Measurements from ENCODE around the gene TNFRSF8. TPM values are rescaled to one million over a fixed set of nuclear protein-coding genes. Genes with fewer than 3 reads are reported as not detected.

TNFRSF8 gene
- total RNA-seq, 3 donors from 2014 or later = 0.31 to 0.51 TPM; not detected in 1

- Histone ChIP-seq H3K4me1 (ENCODE audit: low read depth) (peaks cover 15% of the 10 kb centered on the region), H3K9me3 (no peaks in the 10 kb centered on the region), H3K4me3 (no peak overlapping the region), H3K36me3 (ENCODE audit: low read depth) (no peaks in the 10 kb centered on the region)
- DNase-seq (peak in 1 of 3 donors; percentile 45), ATAC-seq (no peak)
- TF ChIP-seq CTCF (IDR thresholded peaks at IDR 0.05) = no peak
- intact Hi-C loops (cut with DNase I, micrococcal nuclease) = no loop called here
These were observed 120.1 kb downstream of the TNFRSF8 start for GRCh38 chr1:12183095-12183794.

GRCh38 chr1:12184008-12184681 lies 121.0 kb downstream of the TNFRSF8 start:
- TF ChIP-seq CTCF (IDR thresholded peaks at IDR 0.05) = no peak
- intact Hi-C loops (cut with DNase I, micrococcal nuclease) = no loop called here
- Histone ChIP-seq H3K4me3 (no peak overlapping the region), H3K36me3 (ENCODE audit: low read depth) (no peaks in the 10 kb centered on the region), H3K4me1 (ENCODE audit: low read depth) (peaks cover 9% of the 10 kb centered on the region), H3K9me3 (no peaks in the 10 kb centered on the region)
- peak; percentile 62 to 85 (median 64) for DNase-seq
- ATAC-seq = peak; percentile 60

- intact Hi-C loops (cut with DNase I, micrococcal nuclease) = no loop called here
- ATAC-seq = no peak
- no peak for TF ChIP-seq CTCF (IDR thresholded peaks at IDR 0.05)
- Histone ChIP-seq H3K36me3 (ENCODE audit: low read depth) (no peaks in the 10 kb centered on the region), H3K4me3 (no peak overlapping the region), H3K4me1 (ENCODE audit: low read depth) (peaks cover 9% of the 10 kb centered on the region), H3K9me3 (no peaks in the 10 kb centered on the region)
- DNase-seq = no peak
These were observed 122.2 kb downstream of the TNFRSF8 start for GRCh38 chr1:12185036-12185917.

- Histone ChIP-seq H3K9me3 (no peaks in the 10 kb centered on the region), H3K4me3 (no peak overlapping the region), H3K36me3 (ENCODE audit: low read depth) (no peaks in the 10 kb centered on the region), H3K4me1 (ENCODE audit: low read depth) (peaks cover 9% of the 10 kb centered on the region)
- intact Hi-C loops (cut with DNase I, micrococcal nuclease) = no loop called here
- TF ChIP-seq CTCF (IDR thresholded peaks at IDR 0.05) = no peak
- DNase-seq (no peak), ATAC-seq (no peak)
These were observed 123.0 kb downstream of the TNFRSF8 start for GRCh38 chr1:12185918-12186678.

- Histone ChIP-seq H3K9me3 (no peaks in the 10 kb centered on the region), H3K4me3 (no peak overlapping the region), H3K4me1 (ENCODE audit: low read depth) (peaks cover 9% of the 10 kb centered on the region), H3K36me3 (ENCODE audit: low read depth) (no peaks in the 10 kb centered on the region)
- ATAC-seq (peak; percentile 43), DNase-seq (no peak)
- no peak for TF ChIP-seq CTCF (IDR thresholded peaks at IDR 0.05)
- intact Hi-C loops (cut with DNase I, micrococcal nuclease) = no loop called here
These were observed 123.5 kb downstream of the TNFRSF8 start for GRCh38 chr1:12186679-12186985.
